Osteocyte (in vitro differentiated cells): ENCODE results near the gene RBM11. TPM values are rescaled to one million over a fixed set of nuclear protein-coding genes. Genes with fewer than 3 reads are reported as not detected.

Source experiments
- DNase-seq: peaks from one replicate; pipeline ENCODE4 v3.0.0; 2021; ENCODE audit warnings: mixed read lengths; ENCODE audit not compliant: unreplicated experiment; ENCODE audit errors: extremely low spot score
- H3K27ac Mint-ChIP-seq: one replicate; pipeline ENCODE4 v1.8.0; 2021; ENCODE audit warnings: mild to moderate bottlenecking, mixed read lengths; ENCODE audit not compliant: unreplicated experiment
- H3K27me3 Mint-ChIP-seq: one replicate; pipeline ENCODE4 v1.8.0; 2021; ENCODE audit warnings: mixed read lengths; ENCODE audit not compliant: unreplicated experiment
- H3K36me3 Mint-ChIP-seq: one replicate; pipeline ENCODE4 v1.8.0; 2021; ENCODE audit warnings: mixed read lengths; ENCODE audit not compliant: unreplicated experiment
- H3K4me1 Mint-ChIP-seq: one replicate; pipeline ENCODE4 v1.8.0; 2021; ENCODE audit warnings: mixed read lengths; ENCODE audit not compliant: unreplicated experiment
- H3K4me3 Mint-ChIP-seq: one replicate; pipeline ENCODE4 v1.8.0; 2021; ENCODE audit warnings: mild to moderate bottlenecking, moderate library complexity, mixed read lengths; ENCODE audit not compliant: unreplicated experiment
- H3K9me3 Mint-ChIP-seq: one replicate; pipeline ENCODE4 v1.8.0; 2021; ENCODE audit warnings: mixed read lengths; ENCODE audit not compliant: unreplicated experiment
- CTCF ChIP-seq: fragments of 200-600 bp; sonication (generic); IDR thresholded peaks from 2 replicates; pipeline ENCODE4 v1.5.0; 2021; ENCODE audit warnings: antibody characterized with exemption, mild to moderate bottlenecking, moderate library complexity
- total RNA-seq: library from RNA; stranded (reverse); gene quantifications from 2 replicates; pipeline ENCODE4 v1.2.1, GENCODE V29; 2021

The RBM11 gene
- total RNA-seq, 1 donor from 2014 or later: not detected

DNA sequence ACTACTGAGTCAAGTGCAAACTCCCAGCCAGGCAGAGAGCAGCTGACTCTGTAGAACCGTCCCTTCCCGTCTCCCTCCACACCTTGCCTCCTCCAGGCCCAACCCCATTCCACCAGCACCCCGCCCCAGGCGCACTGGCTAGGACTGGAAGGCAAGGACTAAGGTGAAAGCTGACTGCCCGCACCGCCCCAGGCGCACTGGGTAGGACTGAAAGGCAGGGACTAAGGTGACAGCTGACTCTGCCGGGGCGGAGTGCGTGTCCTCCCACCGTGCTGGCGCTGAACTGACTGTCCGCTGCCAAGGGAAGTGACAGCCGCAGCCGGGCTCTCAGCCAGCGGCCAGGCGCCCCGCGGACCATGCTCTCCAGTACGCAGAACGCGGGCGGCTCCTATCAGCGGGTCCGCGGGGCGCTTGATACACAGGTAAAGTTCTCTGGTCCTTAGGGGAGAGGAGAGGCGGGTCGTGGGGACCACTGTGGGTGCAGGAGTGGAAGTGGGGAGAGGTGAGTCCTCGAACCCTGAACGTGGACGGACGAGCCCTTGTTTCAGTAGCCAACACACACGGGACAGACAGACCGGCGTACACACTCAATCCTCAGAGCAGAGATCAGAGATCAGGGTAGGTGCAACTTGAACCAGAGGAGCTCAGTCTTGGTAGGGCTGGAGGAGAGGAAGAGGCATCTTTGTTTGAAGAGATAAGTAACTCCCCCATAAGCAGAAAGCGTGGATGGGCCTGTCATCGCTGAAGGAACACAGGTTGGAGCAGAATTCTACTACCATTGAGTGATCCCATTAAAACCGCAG, 58.0 kb downstream of the RBM11 start:
- no peaks in the 10 kb centered on the region for H3K4me1 Mint-ChIP-seq
- H3K27ac Mint-ChIP-seq: no peak overlapping the region
- H3K36me3 Mint-ChIP-seq: no peaks in the 10 kb centered on the region
- DNase-seq: no peak
- peaks cover 4% of the 10 kb centered on the region for H3K9me3 Mint-ChIP-seq
- no peak overlapping the region for H3K4me3 Mint-ChIP-seq
- TF ChIP-seq CTCF: no peak
- no peaks in the 10 kb centered on the region for H3K27me3 Mint-ChIP-seq

GRCh38 chr21:14275702-14276205, 59.8 kb downstream of the RBM11 start:
- H3K9me3 Mint-ChIP-seq: peaks cover 4% of the 10 kb centered on the region
- TF ChIP-seq CTCF: no peak
- no peaks in the 10 kb centered on the region for H3K36me3 Mint-ChIP-seq
- H3K4me1 Mint-ChIP-seq: no peaks in the 10 kb centered on the region
- no peak for DNase-seq
- peaks cover 2% of the 10 kb centered on the region for H3K27me3 Mint-ChIP-seq
- no peak overlapping the region for H3K27ac Mint-ChIP-seq
- no peak overlapping the region for H3K4me3 Mint-ChIP-seq

Other genes with a start within 250 kb of the RBM11 start
- gene LIPI, start 5.2 kb upstream of the RBM11 start, total RNA-seq: not detected in 2 replicates
- gene HSPA13, start 167.0 kb downstream of the RBM11 start, total RNA-seq: 54.2 and 59.1 TPM in 2 replicates